Tibial artery (tissue), 4 donors: Measurements from ENCODE around the gene SLC34A1.

Experiments used
- DNase-seq, 2 donors: peaks; one replicate each; pipeline ENCODE4 v3.0.0-alpha.2; 2019
- H3K27ac ChIP-seq, 2 donors: fragments of 200-600 bp; sonication (generic) in 1 of 2; 1 replicate in 1 of 2; 2 replicates in 1 of 2; pipeline ENCODE4 v1.5.1; 2018 to 2019; ENCODE audit warnings: mild to moderate bottlenecking in 1 of 2
- H3K27me3 ChIP-seq, 2 donors: fragments of 200-600 bp; sonication (generic) in 1 of 2; one replicate each; pipeline versions ENCODE4 v1.5.1 to v1.6.0; 2016 to 2019
- H3K36me3 ChIP-seq, 3 donors: fragments of 200-600 bp; sonication (generic) in 2 of 3; one replicate each; pipeline ENCODE4 v1.5.1; 2016 to 2019; ENCODE audit warnings: mild to moderate bottlenecking in 2 of 3
- H3K4me1 ChIP-seq, 4 donors: fragments of 200-600 bp; sonication (generic) in 2 of 4; 1 replicate in 3 of 4; 2 replicates in 1 of 4; pipeline ENCODE4 v1.5.1; 2016 to 2019
- H3K4me3 ChIP-seq, 2 donors: fragments of 200-600 bp; sonication (generic) in 1 of 2; 1 replicate in 1 of 2; 2 replicates in 1 of 2; pipeline ENCODE4 v1.5.1; 2018 to 2019; ENCODE audit warnings: mild to moderate bottlenecking in 2 of 2
- H3K9me3 ChIP-seq, 3 donors: fragments of 200-600 bp; sonication (generic) in 1 of 3; one replicate each; pipeline ENCODE4 v1.5.1; 2016 to 2019
- intact Hi-C: fragments of 100-400 bp; cut with DNase I; formaldehyde crosslinking; loops from one replicate; pipeline ENCODE4 v1.15.0; 2023; ENCODE audit warnings: low total_unique reads
- TF ChIP-seq, protein P1 (sequence below), 2 experiments: fragments of 200-600 bp in 1 of 2; fragments of 450-650 bp in 1 of 2; IDR thresholded peaks; one replicate each; pipeline ENCODE4 v1.5.1; 2017 to 2019; ENCODE audit warnings: antibody characterized with exemption in 2 of 2, mild to moderate bottlenecking in 1 of 2, moderate library complexity in 1 of 2

Gene SLC34A1

DNA sequence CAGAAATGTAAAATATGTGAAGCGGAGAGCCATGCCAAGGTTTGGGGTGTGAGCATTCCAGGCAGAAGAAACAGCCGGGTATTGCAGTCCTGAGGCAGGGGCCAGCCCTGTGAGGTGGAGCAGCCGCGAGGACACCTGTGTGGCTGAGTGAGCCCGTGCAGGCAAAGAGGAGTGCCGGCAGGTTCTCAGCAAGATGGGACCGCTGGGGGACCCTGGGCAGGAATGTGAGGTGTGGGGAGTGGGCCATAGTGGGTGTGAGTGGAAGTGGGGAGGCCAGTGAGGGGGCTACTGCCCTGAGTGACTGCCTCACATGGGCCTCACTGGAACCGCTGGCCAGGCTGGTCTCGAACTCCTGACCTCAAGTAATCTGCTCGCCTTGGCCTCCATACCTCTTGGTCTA lies 54.2 kb downstream of the SLC34A1 start:
- no peak overlapping the region for H3K27ac ChIP-seq
- intact Hi-C loops, result no loop called here
- no peak for DNase-seq
- H3K4me1 ChIP-seq, result no peaks in the 10 kb centered on the region
- no peaks in the 10 kb centered on the region for H3K9me3 ChIP-seq
- H3K27me3 ChIP-seq, result no peaks in the 10 kb centered on the region
- no peak overlapping the region for H3K4me3 ChIP-seq
- TF ChIP-seq, protein P1, sequence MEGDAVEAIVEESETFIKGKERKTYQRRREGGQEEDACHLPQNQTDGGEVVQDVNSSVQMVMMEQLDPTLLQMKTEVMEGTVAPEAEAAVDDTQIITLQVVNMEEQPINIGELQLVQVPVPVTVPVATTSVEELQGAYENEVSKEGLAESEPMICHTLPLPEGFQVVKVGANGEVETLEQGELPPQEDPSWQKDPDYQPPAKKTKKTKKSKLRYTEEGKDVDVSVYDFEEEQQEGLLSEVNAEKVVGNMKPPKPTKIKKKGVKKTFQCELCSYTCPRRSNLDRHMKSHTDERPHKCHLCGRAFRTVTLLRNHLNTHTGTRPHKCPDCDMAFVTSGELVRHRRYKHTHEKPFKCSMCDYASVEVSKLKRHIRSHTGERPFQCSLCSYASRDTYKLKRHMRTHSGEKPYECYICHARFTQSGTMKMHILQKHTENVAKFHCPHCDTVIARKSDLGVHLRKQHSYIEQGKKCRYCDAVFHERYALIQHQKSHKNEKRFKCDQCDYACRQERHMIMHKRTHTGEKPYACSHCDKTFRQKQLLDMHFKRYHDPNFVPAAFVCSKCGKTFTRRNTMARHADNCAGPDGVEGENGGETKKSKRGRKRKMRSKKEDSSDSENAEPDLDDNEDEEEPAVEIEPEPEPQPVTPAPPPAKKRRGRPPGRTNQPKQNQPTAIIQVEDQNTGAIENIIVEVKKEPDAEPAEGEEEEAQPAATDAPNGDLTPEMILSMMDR (IDR thresholded peaks at IDR 0.05), result no peak
- peaks cover 39 to 95% (median 53%) of the 10 kb centered on the region in 3 donors for H3K36me3 ChIP-seq

DNA sequence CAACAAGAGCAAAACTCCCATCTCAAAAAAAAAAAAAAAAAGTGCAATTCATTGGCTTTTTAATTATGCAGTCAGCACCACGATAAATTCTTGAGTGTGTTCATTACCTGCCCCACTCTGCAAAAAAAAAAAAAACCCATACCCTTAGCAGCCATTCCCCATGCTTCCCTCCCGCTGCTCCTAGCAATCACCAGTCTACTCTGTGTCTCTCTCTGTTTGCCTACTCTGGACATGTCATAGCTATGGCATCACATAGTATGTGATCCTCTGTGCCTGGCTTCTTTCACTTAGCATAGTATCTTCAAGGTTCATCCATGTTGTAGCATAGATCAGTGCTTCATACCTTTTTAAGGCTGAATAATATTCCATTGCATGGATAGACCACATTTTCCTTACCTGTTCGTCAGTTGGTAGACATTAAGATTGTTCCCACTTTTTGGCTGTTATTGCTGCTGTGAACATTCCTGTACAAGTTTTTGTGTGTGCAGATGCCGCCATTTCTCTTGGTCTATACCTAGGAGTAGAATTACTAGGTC lies 55.4 kb downstream of the SLC34A1 start:
- Histone ChIP-seq H3K27me3 (no peaks in the 10 kb centered on the region), H3K36me3 (peaks cover 28 to 84% (median 42%) of the 10 kb centered on the region in 3 donors), H3K9me3 (no peaks in the 10 kb centered on the region), H3K27ac (no peak overlapping the region), H3K4me1 (no peaks in the 10 kb centered on the region), H3K4me3 (no peak overlapping the region)
- TF ChIP-seq, protein P1 (IDR thresholded peaks at IDR 0.05), result no peak
- intact Hi-C loops, result no loop called here
- no peak for DNase-seq

DNA sequence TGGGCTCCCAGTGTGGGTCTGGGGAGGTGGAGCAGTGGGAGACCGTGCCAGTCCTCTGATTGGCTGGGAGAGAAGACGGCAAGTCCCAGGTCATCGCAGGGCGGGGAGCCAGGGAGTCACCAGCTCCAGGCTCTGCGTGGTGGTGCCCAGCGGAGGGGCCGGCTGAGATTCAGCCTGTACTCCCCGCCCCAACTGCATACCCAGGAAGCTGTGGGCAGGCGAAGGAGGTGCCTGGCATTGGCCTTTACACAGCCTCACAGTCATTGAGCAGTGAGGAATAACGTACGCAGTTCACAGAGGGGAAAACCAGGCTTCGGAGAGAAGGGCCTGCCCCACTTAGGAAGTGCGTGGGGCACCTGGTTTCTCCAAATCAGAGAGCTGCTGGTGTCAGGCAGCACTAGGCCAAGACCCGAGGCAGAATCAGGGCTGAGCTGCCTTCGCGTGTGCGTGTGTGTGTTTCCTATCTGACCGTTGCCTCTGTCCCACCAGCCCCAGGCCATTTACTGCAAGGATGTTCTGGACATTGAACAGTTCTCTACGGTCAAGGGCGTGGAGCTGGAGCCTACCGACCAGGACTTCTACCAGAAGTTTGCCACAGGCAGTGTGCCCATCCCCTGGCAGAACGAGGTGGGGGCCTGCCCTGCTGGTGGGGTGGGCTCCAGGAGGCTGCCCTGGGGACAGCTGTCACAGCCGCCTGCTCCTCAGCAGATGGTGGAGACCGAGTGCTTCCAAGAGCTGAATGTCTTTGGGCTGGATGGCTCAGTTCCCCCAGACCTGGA lies 56.2 kb downstream of the SLC34A1 start:
- no peak for DNase-seq
- Histone ChIP-seq H3K36me3 (peaks cover 20 to 76% (median 33%) of the 10 kb centered on the region in 3 donors), H3K9me3 (no peaks in the 10 kb centered on the region), H3K27ac (no peak overlapping the region), H3K4me1 (no peaks in the 10 kb centered on the region), H3K27me3 (no peaks in the 10 kb centered on the region), H3K4me3 (no peak overlapping the region)
- intact Hi-C loops, result no loop called here
- TF ChIP-seq, protein P1 (IDR thresholded peaks at IDR 0.05), result no peak

DNA sequence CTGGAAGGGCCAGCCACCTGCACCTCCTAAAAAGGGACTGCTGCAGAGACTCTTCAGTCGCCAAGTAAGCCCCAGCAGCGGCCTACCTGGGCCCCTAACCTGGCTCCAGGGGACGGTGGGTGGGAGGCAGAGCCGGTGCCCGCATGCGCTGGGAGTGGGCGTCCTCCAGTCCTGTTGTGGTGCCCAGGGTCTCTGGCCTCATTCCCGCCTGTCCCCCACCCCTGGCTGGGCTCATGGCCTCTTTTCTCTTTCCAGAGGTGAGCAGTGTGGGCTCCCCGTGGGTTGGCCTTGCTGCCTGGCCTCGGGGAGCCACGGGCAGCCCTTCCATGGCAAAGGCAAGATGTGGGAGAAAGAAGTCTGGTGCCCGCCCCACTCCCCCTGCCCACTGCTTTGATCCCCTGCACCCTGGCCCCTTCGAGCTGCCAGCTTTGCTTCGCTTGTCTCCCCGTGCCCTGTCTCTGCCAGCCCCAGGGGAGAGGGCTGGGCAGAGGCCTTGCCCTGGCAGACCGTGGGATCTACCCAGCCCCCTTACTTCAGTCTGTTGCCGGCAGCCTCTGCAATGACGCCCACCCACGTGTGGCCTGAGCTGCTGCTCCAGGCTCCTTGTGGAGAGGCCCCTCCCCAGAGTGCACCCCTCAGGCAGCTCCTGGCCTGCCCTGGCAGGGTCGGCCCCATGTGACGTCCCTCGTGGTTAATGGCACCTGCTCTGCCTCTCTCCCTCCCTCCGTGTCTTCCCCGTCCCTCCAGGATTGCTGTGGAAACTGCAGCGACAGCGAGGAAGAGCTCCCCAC lies 57.0 kb downstream of the SLC34A1 start:
- Histone ChIP-seq H3K9me3 (no peaks in the 10 kb centered on the region), H3K27ac (no peak overlapping the region), H3K36me3 (peaks cover 12 to 68% (median 26%) of the 10 kb centered on the region in 3 donors), H3K4me1 (peaks cover 0 to 7% (median 5%) of the 10 kb centered on the region in 4 donors), H3K27me3 (no peaks in the 10 kb centered on the region), H3K4me3 (no peak overlapping the region)
- TF ChIP-seq, protein P1 (IDR thresholded peaks at IDR 0.05), result no peak
- intact Hi-C loops, result no loop called here
- no peak for DNase-seq

DNA sequence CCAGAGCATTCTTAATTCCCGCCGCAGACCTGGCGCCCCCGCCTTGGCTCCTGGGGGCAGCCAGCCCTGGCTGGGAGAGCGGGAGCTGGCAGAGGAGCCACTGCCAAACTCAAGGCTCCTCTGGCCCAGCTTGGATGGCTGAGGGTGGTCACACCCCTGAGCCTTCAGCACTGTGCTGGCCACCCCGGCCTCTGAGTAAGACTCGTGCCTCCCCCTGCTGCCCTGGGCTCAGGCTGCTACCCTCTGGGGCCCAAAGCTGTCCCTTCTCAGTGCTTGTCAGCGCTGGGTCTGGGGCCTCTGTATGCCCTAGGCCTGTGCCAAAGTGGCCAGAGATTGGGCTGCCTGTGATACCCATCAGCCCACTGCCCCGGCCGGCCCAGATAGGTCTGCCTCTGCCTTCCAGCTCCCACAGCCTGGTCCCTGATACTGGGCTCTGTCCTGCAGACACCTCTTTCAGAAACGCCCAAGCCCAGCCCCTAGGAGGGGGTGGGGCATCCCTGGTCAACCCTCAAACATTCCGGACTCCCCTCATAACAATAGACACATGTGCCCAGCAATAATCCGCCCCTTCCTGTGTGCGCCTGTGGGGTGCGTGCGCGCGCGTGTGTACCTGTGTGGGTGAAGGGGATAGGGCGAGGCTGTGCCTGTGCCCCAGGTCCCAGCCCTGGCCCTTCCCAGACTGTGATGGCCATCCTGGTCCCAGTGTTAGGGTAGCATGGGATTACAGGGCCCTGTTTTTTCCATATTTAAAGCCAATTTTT lies 58.0 kb downstream of the SLC34A1 start:
- TF ChIP-seq, protein P1 (IDR thresholded peaks at IDR 0.05), result no peak
- Histone ChIP-seq H3K27ac (no peak overlapping the region), H3K4me1 (peaks cover 0 to 18% (median 13%) of the 10 kb centered on the region in 4 donors), H3K4me3 (no peak overlapping the region), H3K9me3 (no peaks in the 10 kb centered on the region), H3K27me3 (no peaks in the 10 kb centered on the region), H3K36me3 (peaks cover 9 to 57% (median 20%) of the 10 kb centered on the region in 3 donors)
- intact Hi-C loops, result no loop called here
- no peak for DNase-seq
